Upper lobe of left lung (tissue), 6 donors: ENCODE data around the gene CLMN. TPM values are rescaled to one million over a fixed set of nuclear protein-coding genes. Genes with fewer than 3 reads are reported as not detected.

Source experiments
- ATAC-seq, 2 donors: fragments of 200-7000 bp; cut with Tn5 transposase; one replicate each; pipeline ENCODE4 v1.9.1; 2022; ENCODE audit warnings: mild to moderate bottlenecking in 2 of 2, moderate library complexity in 2 of 2; ENCODE audit not compliant: low FRiP score in 2 of 2
- DNase-seq, 2 donors: peaks; one replicate each; pipeline ENCODE4 v3.0.0-alpha.2; 2019 to 2020
- H3K27ac ChIP-seq, 4 donors: fragments of 200-600 bp; sonication (generic); one replicate each; pipeline ENCODE4 v1.5.1; 2016 to 2019
- H3K27me3 ChIP-seq, 4 donors: fragments of 200-600 bp; sonication (generic); one replicate each; pipeline ENCODE4 v1.5.1; 2017 to 2019
- H3K36me3 ChIP-seq, 4 donors: fragments of 200-600 bp; sonication (generic); one replicate each; pipeline ENCODE4 v1.5.1; 2016 to 2019
- H3K4me1 ChIP-seq, 4 donors: fragments of 200-600 bp; sonication (generic); one replicate each; pipeline ENCODE4 v1.5.1; 2018 to 2019
- H3K4me3 ChIP-seq, 4 donors: fragments of 200-600 bp; sonication (generic); one replicate each; pipeline ENCODE4 v1.5.1; 2017 to 2019; ENCODE audit warnings: mild to moderate bottlenecking in 2 of 4, moderate library complexity in 1 of 4
- H3K9me3 ChIP-seq, 4 donors: fragments of 200-600 bp; sonication (generic); one replicate each; pipeline ENCODE4 v1.5.1; 2018 to 2019
- CTCF ChIP-seq, 6 experiments: fragments of 450-650 bp in 4 of 6; fragments of 200-600 bp in 2 of 6; sonication (generic) in 2 of 6; IDR thresholded peaks; one replicate each; pipeline ENCODE4 v1.5.1; 2016 to 2019; ENCODE audit warnings: antibody characterized with exemption in 6 of 6
- EP300 ChIP-seq, 4 donors: sonication (generic); formaldehyde crosslinking; IDR thresholded peaks; one replicate each; pipeline ENCODE4 v1.5.1; 2017; ENCODE audit warnings: antibody characterized with exemption in 4 of 4, control low read depth in 2 of 4
- POLR2A ChIP-seq, 4 donors: fragments of 450-650 bp; IDR thresholded peaks; one replicate each; pipeline ENCODE4 v1.5.1; 2016 to 2017; ENCODE audit warnings: antibody characterized with exemption in 4 of 4, mild to moderate bottlenecking in 2 of 4
- POLR2AphosphoS5 ChIP-seq, 2 donors: sonication (generic); formaldehyde crosslinking; IDR thresholded peaks; one replicate each; pipeline ENCODE4 v1.5.1; 2017; ENCODE audit warnings: antibody characterized with exemption in 2 of 2
- WGBS, 2 donors: methylation state at CpG; one replicate each; pipeline ENCODE4 v1.1.5; 2017 to 2018; 5-methylcytosine and 5-hydroxymethylcytosine counted together
- total RNA-seq, 6 donors: library from RNA; depleted of rRNA in 4 of 6; stranded (reverse); fragments of >200 nt in 4 of 6; gene quantifications; one replicate each; pipeline versions ENCODE4 v1.1.0 to v1.2.1, GENCODE V29; 2016 to 2021
- donor health status: DM: no; HTN: no; CAD: no; lungs with moderate emphysema.
- donor health status: DM: no; HTN: yes; CAD: no; lungs with severe emphysema.

CLMN gene
- total RNA-seq, 6 donors from 2014 or later, result 9.7 to 35.5 (median 18.8) TPM

GRCh38 chr14:95229749-95230148 is 90.0 kb downstream of the CLMN start:
- DNase-seq (no peak), ATAC-seq (no peak)
- Histone ChIP-seq H3K27ac (no peak overlapping the region), H3K4me3 (no peak overlapping the region), H3K4me1 (peaks cover 0 to 18% (median 11%) of the 10 kb centered on the region in 4 donors), H3K36me3 (no peaks in the 10 kb centered on the region), H3K27me3 (no peaks in the 10 kb centered on the region), H3K9me3 (no peaks in the 10 kb centered on the region)
- 73 to 75% methylated on average over 6 of the region's 6 CpGs for WGBS, 2 donors
- TF ChIP-seq EP300 (IDR thresholded peaks at IDR 0.05) (no peak), POLR2AphosphoS5 (IDR thresholded peaks at IDR 0.05) (no peak), POLR2A (IDR thresholded peaks at IDR 0.05) (no peak), CTCF (IDR thresholded peaks at IDR 0.05) (no peak)

- DNase-seq, result no peak
- Histone ChIP-seq H3K27ac (no peak overlapping the region), H3K4me1 (peaks cover 4 to 17% (median 7%) of the 10 kb centered on the region in 4 donors), H3K36me3 (no peaks in the 10 kb centered on the region), H3K9me3 (no peaks in the 10 kb centered on the region), H3K4me3 (no peak overlapping the region), H3K27me3 (no peaks in the 10 kb centered on the region)
- ATAC-seq, result no peak
- 56 to 68% methylated on average over 7 of the region's 7 CpGs for WGBS, 2 donors
- no peak for TF ChIP-seq CTCF (IDR thresholded peaks at IDR 0.05)
- no peak for TF ChIP-seq POLR2A (IDR thresholded peaks at IDR 0.05)
- no peak for TF ChIP-seq EP300 (IDR thresholded peaks at IDR 0.05)
- no peak for TF ChIP-seq POLR2AphosphoS5 (IDR thresholded peaks at IDR 0.05)
These were observed 91.5 kb downstream of the CLMN start for GRCh38 chr14:95228240-95228639.

GRCh38 chr14:95227279-95227860 is 92.3 kb downstream of the CLMN start:
- ATAC-seq, result no peak
- no peak for TF ChIP-seq CTCF (IDR thresholded peaks at IDR 0.05)
- TF ChIP-seq POLR2A (IDR thresholded peaks at IDR 0.05), result no peak
- no peak for TF ChIP-seq POLR2AphosphoS5 (IDR thresholded peaks at IDR 0.05)
- no peak for TF ChIP-seq EP300 (IDR thresholded peaks at IDR 0.05)

GRCh38 chr14:95226801-95227200 is 92.9 kb downstream of the CLMN start:
- TF ChIP-seq CTCF (IDR thresholded peaks at IDR 0.05) (no peak), POLR2AphosphoS5 (IDR thresholded peaks at IDR 0.05) (no peak), EP300 (IDR thresholded peaks at IDR 0.05) (no peak), POLR2A (IDR thresholded peaks at IDR 0.05) (no peak)
- no peak overlapping the region for H3K4me3 ChIP-seq
- peak overlapping the region in 2 of 4 donors; percentile 15 to 30 for H3K27ac ChIP-seq
- no peaks in the 10 kb centered on the region for H3K9me3 ChIP-seq
- H3K27me3 ChIP-seq, result no peaks in the 10 kb centered on the region
- ATAC-seq, result no peak
- peaks cover 5 to 22% (median 10%) of the 10 kb centered on the region in 4 donors for H3K4me1 ChIP-seq
- H3K36me3 ChIP-seq, result no peaks in the 10 kb centered on the region
- WGBS, 2 donors, result 66 to 67% methylated on average over 7 to 8 of the region's 8 CpGs
- no peak for DNase-seq

More at GRCh38 chr14:95227279-95227860, 92.3 kb downstream of the CLMN start:
- Histone ChIP-seq H3K4me3 (peak overlapping the region in 1 of 4 donors; percentile 3), H3K36me3 (no peaks in the 10 kb centered on the region), H3K27me3 (no peaks in the 10 kb centered on the region), H3K27ac (peak overlapping the region in 2 of 4 donors; percentile 15 to 30), H3K4me1 (peaks cover 5 to 22% (median 9%) of the 10 kb centered on the region in 4 donors), H3K9me3 (no peaks in the 10 kb centered on the region)
- 53 to 56% methylated on average over 17 to 19 of the region's 19 CpGs for WGBS, 2 donors
- no peak for DNase-seq
